ACHN (cell line): Measurements from ENCODE around the gene CTRB1.

ENCODE experiments used
- DNase-seq: peaks from one replicate; pipeline ENCODE4 v3.0.0-alpha.2; 2015
- in situ Hi-C: cut with HindIII; loops from 2 replicates; pipeline ENCODE4 v1.10.0; 2017; ENCODE audit warnings: low sequenced_read_pairs, low pct_ligation_motif_present, low pct_unique_long_range_greater_than_20kb

CTRB1 gene

DNA sequence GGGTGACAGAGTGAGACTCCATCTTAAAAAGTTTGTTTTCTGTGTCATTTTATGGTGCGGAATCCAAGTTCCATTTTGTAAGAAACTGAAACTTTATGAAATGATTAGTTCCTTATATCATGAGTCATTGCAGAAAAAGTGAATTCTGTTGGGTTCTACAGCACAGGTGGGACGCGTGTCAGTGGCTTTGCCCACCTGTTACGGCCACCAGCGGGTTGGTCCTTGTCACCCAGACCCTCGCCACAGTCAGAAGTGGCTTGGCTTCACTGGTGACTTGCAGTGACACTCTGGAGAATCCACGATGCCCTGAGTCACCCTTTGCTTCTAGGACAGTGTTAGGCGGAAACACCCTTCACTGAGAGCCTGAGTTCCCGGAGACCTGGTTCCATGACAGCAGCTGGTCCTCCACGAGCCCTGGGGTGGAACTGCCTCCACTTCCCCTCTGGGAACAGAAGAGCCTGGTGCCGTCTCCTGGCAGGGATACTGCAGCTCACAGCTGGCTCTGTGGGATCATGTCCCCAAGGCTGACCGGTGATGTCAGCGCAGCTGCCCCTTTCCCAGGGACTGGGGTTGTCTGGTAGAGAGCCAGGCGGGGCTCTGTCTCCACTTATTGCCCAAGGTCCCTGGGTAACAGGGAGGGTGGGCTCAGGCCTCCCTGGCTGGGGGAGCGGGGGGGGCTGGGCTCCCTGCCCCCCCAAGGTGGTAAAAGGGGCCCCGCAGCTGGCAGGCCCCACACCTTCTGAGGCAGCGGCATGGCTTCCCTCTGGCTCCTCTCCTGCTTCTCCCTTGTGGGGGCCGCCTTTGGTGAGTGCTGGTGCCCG is at the start of gene CTRB1:
TSS of gene CTRB1 (plus strand) at position 733 of the 821 bp plus-strand sequence. CDS start at position 753, 20 bp downstream.
- in situ Hi-C loops, result no loop called here

DNA sequence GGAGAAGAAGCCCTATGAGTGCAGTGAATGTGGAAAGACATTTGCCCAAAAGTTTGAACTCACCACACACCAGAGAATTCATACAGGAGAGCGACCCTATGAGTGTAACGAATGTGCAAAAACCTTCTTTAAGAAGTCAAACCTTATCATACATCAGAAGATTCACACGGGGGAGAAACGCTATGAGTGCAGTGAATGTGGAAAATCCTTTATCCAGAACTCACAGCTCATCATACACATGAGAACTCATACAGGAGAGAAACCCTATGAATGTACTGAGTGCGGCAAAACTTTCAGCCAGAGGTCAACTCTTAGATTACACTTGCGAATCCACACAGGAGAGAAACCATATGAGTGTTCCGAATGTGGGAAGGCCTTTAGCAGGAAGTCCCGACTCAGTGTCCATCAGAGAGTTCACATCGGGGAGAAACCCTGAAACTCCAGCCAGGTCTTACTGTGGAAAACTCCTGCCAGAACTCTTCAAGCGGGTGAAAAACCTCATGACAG is 48.8 kb upstream of the CTRB1 start:
- in situ Hi-C loops, result no loop called here
- DNase-seq, result no peak

More for the DNA sequence above, at the start of gene CTRB1:
- DNase-seq, result no peak

DNA sequence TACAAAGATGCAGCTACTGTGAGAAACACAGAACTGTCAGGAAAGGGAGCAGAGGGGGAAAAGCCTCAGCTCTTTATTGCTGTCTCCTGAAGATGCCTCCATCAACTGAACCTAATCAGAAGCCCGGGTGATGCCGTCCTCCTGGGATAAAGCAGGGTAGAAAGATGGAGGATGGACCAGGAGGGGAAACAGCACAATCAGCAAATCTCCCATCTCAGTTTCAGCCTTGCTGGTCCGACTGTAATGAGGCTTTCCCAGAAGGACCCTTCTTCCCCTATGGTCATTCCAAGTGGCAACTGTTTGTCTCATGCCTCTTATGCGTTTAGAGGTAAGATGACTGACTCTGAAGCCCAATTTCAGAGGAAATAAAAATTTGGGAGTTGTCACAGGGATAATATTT is 46.2 kb upstream of the CTRB1 start:
- no peak for DNase-seq
- in situ Hi-C loops, result no loop called here

DNA sequence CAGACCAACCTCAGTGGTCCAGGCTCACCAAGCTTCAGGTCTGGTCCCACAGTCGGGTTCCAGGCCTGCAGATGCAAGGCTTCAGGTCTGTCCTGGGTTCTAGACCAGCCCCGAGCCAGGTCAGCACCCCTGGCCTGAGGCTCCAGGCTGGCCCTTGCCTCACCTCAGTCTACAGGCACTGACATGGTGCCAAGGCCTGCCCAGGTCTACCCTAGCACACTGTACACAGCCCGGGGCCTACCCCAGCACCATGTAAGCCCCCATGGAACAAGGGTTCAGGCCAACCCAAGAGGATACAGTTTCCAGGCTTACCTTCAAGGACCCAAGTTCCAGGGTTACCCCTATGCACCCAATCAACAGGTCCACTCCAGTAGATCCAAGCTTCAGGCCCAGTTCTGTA is 43.7 kb upstream of the CTRB1 start:
- no peak for DNase-seq
- in situ Hi-C loops, result no loop called here

DNA sequence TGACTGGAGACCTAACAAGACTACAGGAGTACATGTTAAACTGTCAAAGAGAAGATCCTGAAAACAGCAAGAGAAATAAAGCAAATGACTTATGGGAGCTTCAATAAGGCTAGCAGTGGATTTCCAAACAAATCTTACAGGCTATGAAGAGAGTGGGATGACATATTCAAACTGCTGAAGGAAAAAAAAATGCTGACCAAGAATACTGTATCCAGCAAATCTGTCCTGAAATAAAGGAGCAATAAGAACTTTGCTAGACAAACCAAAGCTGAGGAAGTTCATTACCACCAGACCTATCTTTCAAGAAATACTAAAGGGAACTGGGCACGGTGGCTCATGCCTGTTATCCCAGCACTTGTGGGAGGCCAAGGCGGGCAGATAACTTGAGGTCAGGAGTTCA is 41.9 kb upstream of the CTRB1 start:
- in situ Hi-C loops, result no loop called here
- DNase-seq, result no peak

DNA sequence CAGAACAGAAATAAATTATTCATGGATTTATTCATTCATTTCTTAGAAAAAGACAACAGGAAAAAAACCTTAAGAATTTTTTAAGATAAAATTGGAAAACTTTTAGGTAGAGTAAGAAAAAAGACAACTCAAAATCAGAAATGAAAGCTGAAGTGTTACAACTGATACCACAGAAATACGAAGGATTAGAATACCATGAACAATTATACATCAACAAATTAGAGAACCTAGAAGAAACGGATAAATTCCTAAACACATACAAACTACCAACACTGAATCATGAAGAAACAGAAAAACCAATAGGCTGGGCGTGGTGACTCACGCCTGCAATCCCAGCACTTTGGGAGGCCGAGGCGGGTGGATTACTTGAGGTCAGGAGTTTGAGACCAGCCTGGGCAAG is 39.6 kb upstream of the CTRB1 start:
- DNase-seq, result no peak
- in situ Hi-C loops, result no loop called here

DNA sequence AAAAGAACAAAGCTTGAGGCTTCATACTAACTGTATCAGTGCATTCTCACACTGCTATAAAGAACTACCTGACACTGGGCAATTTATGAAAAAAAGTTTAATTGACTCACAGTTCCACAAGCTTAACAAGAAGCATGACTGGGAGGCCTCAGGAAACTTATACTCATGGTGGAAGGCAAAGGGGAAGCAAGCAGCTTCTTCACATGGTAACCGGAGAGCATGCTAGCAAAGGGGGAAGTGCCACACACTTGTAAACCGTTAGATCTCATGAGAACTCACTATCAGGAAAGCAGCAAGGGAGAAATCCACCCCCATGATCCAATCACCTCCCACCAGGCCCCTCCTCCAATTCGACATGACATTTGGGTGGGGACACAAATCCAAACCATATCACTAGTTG is 37.2 kb upstream of the CTRB1 start:
- no peak for DNase-seq
- in situ Hi-C loops, result no loop called here

DNA sequence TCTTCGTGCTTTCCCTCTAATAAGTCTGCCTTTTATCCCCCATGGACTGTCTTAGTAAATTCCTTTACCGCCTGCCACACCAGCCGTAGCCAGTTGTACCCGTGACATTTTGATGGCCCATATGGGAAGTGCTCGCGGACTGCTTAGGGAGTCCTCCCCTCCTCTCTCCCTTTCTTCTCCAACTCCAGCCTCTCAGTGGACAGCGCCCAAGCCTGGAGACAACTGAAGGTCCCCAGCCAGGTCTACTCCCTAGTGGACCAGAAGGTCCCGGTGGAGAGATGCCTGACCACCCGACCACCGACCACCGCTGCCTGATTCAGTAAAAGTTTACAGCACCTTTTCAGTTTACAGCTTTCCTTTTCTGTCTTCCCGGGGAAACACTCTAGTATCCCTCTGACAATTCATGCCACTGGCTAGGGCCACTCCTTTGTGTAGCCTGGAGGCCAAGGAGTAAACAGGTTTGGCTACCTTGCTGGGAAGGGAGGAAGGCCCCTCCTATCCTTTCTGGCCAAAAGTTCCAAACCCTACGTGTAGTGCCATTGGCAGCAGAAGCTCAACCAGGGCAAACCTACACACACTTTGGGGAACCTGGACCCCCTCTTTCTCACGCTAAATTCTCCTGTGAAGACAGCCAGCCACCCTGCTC is 29.8 kb upstream of the CTRB1 start:
- DNase-seq, result no peak
- in situ Hi-C loops, result no loop called here

DNA sequence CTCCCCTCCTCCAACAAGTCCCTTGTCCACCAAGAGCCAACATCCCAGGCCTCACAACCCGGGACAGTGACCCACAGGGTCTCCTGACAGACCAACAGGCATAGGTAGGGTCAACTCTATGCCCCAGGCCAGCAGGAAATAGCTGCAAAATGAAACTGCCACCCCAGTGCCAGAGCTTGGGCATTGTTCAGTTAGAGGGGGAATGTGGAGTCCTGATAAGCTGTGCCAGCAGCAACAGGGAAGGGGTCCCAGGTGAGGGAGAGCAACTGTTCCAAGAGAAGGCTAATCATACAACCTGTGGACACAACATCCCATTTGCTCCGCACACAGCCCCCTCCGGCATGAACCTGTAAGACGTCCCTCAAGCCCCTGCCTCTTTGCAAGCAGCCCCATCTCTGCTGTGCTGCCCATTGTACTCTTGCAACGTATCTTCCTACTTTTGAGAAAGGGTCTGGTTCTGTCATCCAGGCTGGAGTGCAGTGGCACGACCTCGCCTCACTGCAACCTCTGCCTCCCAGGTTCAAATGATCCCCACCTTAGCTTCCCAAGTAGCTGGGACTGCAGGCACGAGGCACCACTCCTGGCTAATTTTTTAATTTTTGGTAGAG is 29.0 kb upstream of the CTRB1 start:
- DNase-seq, result no peak
- in situ Hi-C loops, result no loop called here

DNA sequence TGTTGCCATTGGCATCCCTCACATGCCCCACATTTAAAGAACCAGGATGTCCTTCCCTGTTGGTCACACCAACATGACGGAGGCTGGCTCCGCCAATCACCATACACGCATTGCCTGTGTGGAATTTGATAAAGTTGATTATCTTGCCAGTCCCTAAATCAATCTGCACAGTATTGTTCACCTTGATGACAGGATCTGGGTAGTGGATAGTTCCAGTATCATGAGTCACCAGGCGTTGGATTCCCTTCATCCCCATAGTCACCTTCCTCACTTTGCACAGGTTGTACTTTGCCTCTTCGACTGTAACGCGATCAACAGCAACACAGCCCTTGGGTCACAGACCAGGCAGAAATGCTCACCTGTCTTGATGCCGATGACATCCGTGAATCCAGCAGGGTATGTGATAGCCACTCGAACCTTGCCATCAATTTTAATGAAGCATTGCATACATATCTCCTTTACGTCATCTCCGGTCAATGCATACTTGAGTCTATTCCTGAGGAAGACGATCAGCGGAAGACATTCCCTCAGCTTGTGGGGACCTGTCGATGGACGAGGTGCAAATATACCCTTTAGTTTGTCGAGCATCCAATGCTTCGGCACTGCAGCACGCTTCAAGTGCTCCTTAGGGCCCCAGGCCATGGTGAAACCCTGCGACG is 26.1 kb upstream of the CTRB1 start:
- in situ Hi-C loops, result no loop called here
- DNase-seq, result no peak

DNA sequence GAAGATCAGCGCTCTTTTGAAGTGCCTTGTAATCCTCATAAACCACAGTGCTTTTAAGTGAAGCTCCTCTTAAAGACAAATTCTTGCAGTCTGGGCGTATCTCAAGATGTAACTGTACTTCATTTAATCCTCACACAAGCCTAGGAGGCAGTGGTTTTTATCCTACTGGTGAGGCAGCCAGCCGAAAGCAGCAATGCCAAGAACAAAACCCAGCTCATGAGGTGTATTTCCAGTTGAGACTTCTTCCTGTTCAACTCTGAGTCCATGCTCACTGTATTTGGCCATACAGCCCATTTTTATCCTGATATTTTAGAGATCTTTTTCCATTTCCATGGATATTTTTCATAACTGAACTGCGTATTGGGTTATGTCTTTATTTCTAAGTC is 25.5 kb upstream of the CTRB1 start:
- in situ Hi-C loops, result no loop called here

DNA sequence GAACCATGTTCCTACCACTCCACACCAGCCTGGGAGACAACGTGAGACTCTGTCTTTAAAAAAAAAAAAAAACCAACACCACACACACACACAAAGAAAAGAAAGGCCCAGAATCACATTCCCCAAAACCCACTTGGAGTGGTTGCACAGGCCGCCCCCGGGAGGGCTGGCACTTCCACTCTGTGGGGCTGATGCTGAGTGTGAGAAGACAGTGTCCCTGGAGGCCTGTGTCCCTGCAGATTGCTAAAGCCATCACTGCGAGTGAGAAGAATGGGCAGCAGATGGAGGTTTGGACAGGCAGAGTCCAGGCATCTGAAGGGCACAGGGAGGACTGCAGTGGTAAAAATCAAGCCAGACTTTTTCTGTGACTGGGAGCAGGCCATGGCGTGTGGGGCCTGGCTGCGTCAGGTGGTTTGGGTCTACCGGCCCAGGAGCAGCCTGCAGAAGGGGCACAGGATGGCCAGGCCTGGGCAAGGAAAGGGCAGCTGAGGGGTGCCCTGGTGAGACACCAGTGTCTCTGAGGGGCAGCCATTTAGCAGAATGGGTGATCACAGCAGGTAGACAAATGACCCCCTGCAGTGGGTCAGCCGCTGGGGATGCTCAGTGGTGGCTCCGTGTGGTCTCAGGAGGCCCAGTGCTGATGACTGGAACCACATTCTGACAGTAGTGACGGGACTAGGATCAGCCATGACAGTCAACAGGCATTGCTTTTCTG is 24.9 kb upstream of the CTRB1 start:
- DNase-seq, result no peak
- in situ Hi-C loops, result no loop called here

More for the DNA sequence above, 25.5 kb upstream of the CTRB1 start:
- no peak for DNase-seq

DNA sequence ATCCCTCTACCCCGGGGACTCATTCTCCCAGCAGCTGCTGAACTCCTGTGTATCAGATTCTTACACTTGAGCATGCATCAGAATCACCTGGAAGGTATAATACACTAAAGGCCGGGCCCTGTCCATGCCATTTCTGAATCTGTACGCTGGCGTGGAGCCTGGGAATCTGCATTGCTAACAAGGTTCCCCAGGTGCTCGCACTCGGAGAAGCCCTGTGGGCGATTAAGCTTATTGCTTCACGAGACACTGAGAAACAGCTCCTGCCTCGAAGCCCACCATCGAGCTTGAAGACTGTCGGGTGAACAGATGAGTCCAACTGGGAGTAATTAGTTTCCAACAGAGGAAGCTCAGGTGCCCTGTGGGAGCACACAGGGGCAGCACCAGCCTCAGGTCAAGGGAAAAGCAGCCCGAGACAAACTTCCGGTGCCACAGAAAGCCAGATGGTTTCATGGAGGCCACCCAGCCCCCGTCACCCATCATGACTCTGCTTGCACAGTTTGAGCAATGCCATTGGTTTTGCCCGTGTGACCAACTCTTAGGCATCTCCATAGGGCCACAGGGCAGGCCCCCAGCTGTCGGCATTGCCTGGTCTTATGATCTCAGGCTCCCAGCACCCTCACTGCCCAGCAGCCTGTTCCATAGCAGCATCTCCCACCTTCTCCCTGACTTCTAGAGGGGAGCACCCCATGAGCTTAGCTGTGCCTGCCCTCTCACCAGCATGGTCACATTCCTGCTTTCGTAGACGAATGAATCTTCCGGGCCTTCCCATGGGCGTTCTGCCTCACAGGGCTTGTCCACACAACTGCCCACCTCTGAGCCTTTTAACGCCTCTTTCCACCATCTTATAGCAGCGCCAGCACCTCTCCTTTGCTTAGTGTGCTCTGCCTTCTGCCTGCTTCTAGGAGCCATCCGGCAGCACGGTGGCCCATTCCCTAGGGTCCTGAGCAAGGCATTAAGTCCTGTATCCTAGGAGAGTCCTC is 22.7 kb upstream of the CTRB1 start:
- in situ Hi-C loops, result no loop called here
- no peak for DNase-seq

DNA sequence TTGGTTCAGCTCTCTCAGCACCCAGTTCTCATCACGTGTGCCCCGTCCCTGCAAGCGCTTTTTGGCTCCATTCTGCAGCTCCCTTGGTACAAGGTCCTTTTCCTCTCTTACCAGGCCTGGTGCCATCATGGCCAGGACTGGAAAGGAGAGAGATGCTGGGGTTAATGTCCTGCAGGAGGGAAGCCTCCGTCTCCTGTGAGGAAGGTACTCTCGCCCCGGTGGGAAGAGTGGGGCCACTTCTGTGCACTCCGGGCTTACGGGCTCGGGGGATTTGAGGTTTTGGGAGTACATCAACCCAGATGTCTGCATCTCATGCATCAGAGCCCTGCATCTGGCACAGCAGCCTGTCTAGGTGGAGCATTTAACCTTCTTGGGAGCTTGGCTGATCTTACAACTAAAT is 22.0 kb upstream of the CTRB1 start:
- DNase-seq, result no peak
- in situ Hi-C loops, result no loop called here

DNA sequence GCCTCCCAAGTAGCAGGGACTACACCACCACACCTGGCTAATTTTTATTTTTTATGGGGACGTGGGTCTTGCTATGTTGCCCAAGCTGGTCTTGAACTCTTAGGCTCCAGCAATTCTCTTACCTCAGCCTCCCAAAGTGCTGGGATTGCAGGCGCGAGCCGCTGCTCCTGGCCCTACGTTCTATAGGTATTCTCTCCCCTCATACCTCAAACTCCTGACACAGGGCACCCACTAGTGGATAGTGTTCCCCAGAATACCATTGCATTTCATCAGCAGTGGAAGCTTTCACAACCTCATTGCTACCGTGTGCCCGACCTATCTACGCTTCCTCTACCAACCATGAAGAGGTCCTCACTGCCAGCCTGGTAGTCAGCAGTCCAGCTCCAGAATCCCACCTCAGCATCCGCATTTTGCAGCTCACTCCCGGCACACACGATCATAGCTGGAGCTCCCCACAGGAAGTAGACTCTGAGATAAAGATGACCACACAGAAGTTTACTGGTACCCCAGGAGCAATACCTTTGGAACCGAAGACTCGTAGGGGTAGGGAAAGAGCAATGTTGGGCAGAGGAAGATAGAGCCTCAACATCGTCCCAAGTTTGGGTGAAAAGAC is 21.2 kb upstream of the CTRB1 start:
- DNase-seq, result no peak
- in situ Hi-C loops, result no loop called here

DNA sequence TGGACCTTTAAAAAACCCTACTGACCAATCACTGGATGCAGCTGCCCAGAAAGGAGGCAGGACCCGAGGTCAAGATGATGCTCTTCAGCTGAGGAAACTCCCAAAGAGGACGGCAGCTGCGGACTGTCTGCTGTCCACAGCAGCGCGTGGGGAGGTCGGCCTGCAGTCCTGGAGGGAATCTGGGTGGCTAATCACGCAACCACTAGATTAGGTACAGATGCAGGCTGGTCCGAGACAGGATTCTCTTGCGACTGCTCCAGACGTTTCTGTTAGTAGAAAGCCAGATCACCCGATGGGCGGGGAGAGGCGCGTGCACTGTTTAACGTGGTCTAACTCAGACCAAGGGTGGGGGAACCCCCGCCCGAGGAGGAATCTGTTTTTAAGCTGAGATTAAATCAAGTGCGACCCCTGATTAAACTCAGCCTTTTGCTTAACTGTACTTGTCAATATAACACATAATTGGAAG is 20.6 kb upstream of the CTRB1 start:
- in situ Hi-C loops, result no loop called here
- DNase-seq, result no peak

DNA sequence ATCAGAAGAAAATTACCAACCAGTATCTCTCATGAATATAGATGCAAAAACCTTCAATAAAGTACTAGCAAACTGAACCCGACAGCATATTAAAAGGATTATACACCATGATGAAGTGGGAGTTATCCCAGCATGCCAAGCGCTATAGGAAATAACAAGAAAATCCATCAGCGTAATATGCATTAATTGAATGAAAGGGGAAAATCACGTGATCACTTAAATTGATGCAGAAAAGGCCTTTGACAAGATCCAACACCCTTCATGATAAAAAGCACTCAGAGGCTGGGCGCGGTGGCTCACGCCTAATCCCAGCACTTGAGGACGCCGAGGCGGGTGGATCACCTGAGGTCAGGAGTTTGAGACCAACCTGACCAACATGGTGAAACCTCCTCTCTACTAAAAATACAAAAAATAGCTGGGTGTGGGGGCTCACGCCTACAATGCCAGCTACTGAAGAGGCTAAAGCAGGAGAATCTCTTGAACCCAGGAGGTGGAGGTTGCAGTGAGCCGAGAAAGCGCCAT is 16.7 kb upstream of the CTRB1 start:
- no peak for DNase-seq
- in situ Hi-C loops, result no loop called here
